Smooth muscle cell of the umbilical artery (primary cell): ENCODE data around the gene CYSLTR1. TPM values are rescaled to one million over a fixed set of nuclear protein-coding genes. Genes with fewer than 3 reads are reported as not detected.

Experiments
- total RNA-seq: library from RNA; depleted of rRNA; stranded (reverse); fragments of >200 nt; gene quantifications from 2 replicates; pipeline ENCODE4 v1.2.3, GENCODE V29; 2014

CYSLTR1 gene
- total RNA-seq = not detected in 2 replicates

GRCh38 chrX:78327370-78328086, at the start of gene CYSLTR1:
Gene CYSLTR1, minus strand, starts transcription at chrX:78327611. Its CDS starts 53,865 bp downstream, at chrX:78273746.

Other genes starting within 250 kb of the CYSLTR1 start
- gene PGK1, start 223.4 kb downstream of the CYSLTR1 start, total RNA-seq = 548 and 831 TPM in 2 replicates
- gene TAF9B, start 188.0 kb downstream of the CYSLTR1 start, total RNA-seq = 5.9 and 9.5 TPM in 2 replicates